Measurements from ENCODE around the gene C14orf93. TPM values are rescaled to one million over a fixed set of nuclear protein-coding genes. Genes with fewer than 3 reads are reported as not detected.

Gene C14orf93
- total RNA-seq, 1 donor from 2014 or later = 16.0 TPM

- H3K4me1 ChIP-seq = peaks cover 26% of the 10 kb centered on the region
- no peaks in the 10 kb centered on the region for H3K27me3 ChIP-seq
- peaks cover 0 to 33% of the 10 kb centered on the region in 2 donors for H3K36me3 ChIP-seq
- intact Hi-C loops (cut with DNase I) = no loop called here
- peak within 1 kb of the TSS; percentile 45 to 82 for H3K4me3 ChIP-seq
- DNase-seq (ENCODE audit: extremely low spot score in 2 of 2) = no peak
- TF ChIP-seq POLR2A (IDR thresholded peaks at IDR 0.05) (peak in 1 of 2 donors; percentile 21), POLR2AphosphoS5 (IDR thresholded peaks at IDR 0.05; ENCODE audit: insufficient read depth in 1 of 2, low read depth in 1 of 2) (no peak), CTCF (IDR thresholded peaks at IDR 0.05) (no peak)
- H3K27ac ChIP-seq = peak within 1 kb of the TSS; percentile 96
- H3K9me3 ChIP-seq = no peaks in the 10 kb centered on the region
Observed at GRCh38 chr14:23056956-23057756, 47.2 kb upstream of the C14orf93 start, which contains the start of gene CDH24. Gene CDH24 (minus strand): TSS chr14:23057520. CDS start chr14:23055733, 1,787 bp downstream.

DNA sequence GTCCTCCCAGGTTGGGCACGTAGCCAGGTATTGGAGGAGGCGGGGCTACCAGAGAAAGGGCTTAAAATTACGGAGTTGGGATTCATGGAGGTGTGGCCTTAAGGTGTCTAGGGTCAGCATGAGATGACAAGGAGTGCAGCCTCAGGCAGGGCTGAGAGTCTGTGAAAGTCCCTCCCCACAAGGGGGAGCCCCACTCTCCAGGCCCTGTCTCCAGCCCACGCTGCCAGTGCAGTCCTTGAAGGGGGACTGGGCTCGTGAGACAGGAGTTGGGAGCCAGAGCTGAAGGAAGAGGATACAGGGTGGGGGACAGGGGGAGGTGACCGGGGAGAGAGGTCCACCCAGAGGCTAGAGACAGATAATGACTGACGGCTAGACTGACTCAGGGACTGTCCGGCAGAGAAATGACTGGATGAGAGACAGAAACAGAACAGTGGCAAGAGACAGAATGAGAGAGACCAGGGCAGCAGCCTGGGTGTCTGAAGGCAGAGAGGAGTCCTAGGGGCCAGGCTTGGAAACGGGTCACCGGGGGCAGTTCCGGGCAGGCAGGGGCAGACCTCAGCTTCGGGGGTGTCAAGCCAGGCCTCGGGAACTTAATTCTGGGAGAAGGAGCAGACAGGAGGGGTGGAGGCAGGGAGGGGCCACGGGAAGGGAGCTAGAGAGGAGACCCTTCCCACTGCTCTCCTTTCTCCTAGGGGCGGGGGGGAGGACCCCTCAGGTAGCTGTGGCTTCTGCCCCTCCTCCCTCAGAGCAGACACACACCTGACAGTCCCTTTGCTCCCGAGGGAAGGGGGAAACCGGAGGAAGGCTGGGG is 46.4 kb upstream of the C14orf93 start:
- H3K4me3 ChIP-seq = peak overlapping the region; percentile 0 to 82

DNA sequence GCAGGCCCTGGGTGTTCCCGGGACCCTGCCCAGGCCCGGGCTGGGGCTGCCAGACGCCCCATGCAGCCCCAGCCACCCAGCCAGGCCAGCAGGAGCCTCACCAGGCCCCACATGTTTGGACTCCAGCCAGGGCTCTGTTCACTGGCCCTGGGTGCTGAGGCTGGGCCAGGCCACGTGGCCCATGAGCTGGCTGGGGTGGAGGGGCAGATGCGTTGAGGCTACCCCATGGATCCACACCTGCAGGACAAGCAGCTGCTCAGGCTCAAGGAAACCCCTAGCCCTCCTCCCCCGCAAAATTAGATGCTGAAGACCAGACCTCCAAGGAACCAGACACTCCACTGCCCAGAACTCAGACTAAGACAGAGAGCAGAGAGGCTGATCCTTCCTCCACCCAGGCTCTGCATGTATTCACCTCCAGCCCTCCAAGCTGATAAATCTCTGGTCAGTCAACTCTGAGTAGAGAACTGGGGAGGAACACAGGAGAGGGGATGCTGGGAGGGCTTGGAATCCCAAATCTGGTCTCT is 45.7 kb upstream of the C14orf93 start:
- Histone ChIP-seq H3K4me1 (peaks cover 23% of the 10 kb centered on the region), H3K36me3 (peaks cover 0 to 21% of the 10 kb centered on the region in 2 donors), H3K27ac (no peak overlapping the region), H3K4me3 (peak overlapping the region in 1 of 2 donors; percentile 0), H3K27me3 (no peaks in the 10 kb centered on the region), H3K9me3 (no peaks in the 10 kb centered on the region)
- no peak for DNase-seq (ENCODE audit: extremely low spot score in 2 of 2)
- intact Hi-C loops (cut with DNase I) = no loop called here
- TF ChIP-seq POLR2A (IDR thresholded peaks at IDR 0.05) = no peak

More for the DNA sequence above, 46.4 kb upstream of the C14orf93 start:
- no peaks in the 10 kb centered on the region for H3K27me3 ChIP-seq
- TF ChIP-seq CTCF (IDR thresholded peaks at IDR 0.05) (peak; percentile 19 to 44 (median 33)), POLR2A (IDR thresholded peaks at IDR 0.05) (no peak)
- peaks cover 0 to 27% of the 10 kb centered on the region in 2 donors for H3K36me3 ChIP-seq
- DNase-seq (ENCODE audit: extremely low spot score in 2 of 2) = no peak
- H3K9me3 ChIP-seq = no peaks in the 10 kb centered on the region
- intact Hi-C loops (cut with DNase I) = no loop called here
- peak overlapping the region; percentile 96 for H3K27ac ChIP-seq
- H3K4me1 ChIP-seq = peaks cover 23% of the 10 kb centered on the region

GRCh38 chr14:23055147-23055550 is 45.2 kb upstream of the C14orf93 start:
- intact Hi-C loops (cut with DNase I) = no loop called here

More at GRCh38 chr14:23055147-23055550, 45.2 kb upstream of the C14orf93 start:
- Histone ChIP-seq H3K36me3 (peaks cover 0 to 15% of the 10 kb centered on the region in 2 donors), H3K27me3 (no peaks in the 10 kb centered on the region), H3K27ac (no peak overlapping the region), H3K4me1 (peaks cover 23% of the 10 kb centered on the region), H3K9me3 (no peaks in the 10 kb centered on the region), H3K4me3 (no peak overlapping the region)
- no peak for DNase-seq (ENCODE audit: extremely low spot score in 2 of 2)
- TF ChIP-seq CTCF (IDR thresholded peaks at IDR 0.05) = no peak
- TF ChIP-seq POLR2AphosphoS5 (IDR thresholded peaks at IDR 0.05; ENCODE audit: insufficient read depth in 1 of 2, low read depth in 1 of 2) = no peak
- no peak for TF ChIP-seq POLR2A (IDR thresholded peaks at IDR 0.05)
